ENCODE results near the gene RAB3GAP1. TPM values are rescaled to one million over a fixed set of nuclear protein-coding genes. Genes with fewer than 3 reads are reported as not detected.

Gene RAB3GAP1
- total RNA-seq, 1 experiment from 2014 or later = 63.4 TPM

- Mint-ChIP-seq H3K4me1 (ENCODE audit: insufficient read depth, unreplicated experiment) (no peaks in the 10 kb centered on the region), H3K4me3 (ENCODE audit: unreplicated experiment) (no peak overlapping the region), H3K36me3 (ENCODE audit: insufficient read depth, unreplicated experiment) (peaks cover 7% of the 10 kb centered on the region), H3K9me3 (ENCODE audit: unreplicated experiment) (no peaks in the 10 kb centered on the region), H3K27me3 (ENCODE audit: insufficient read depth, unreplicated experiment) (no peaks in the 10 kb centered on the region), H3K27ac (ENCODE audit: low read depth, unreplicated experiment) (no peak overlapping the region)
- ChIA-PET POLR2A (no interaction called here), CTCF (no interaction called here)
- no peak for DNase-seq (ENCODE audit: unreplicated experiment)
- no peak for TF ChIP-seq CTCF (IDR thresholded peaks at IDR 0.05; ENCODE audit: unreplicated experiment)
- no TSS peak for BruUV-seq (replicated peaks)
- intact Hi-C loops (cut with micrococcal nuclease) = no loop called here
These were observed 166.3 kb downstream of the RAB3GAP1 start for GRCh38 chr2:135218426-135218825.

GRCh38 chr2:135219226-135219625, 167.1 kb downstream of the RAB3GAP1 start:
- DNase-seq (ENCODE audit: unreplicated experiment) = no peak
- Mint-ChIP-seq H3K27me3 (ENCODE audit: insufficient read depth, unreplicated experiment) (no peaks in the 10 kb centered on the region), H3K4me3 (ENCODE audit: unreplicated experiment) (no peak overlapping the region), H3K36me3 (ENCODE audit: insufficient read depth, unreplicated experiment) (peaks cover 8% of the 10 kb centered on the region), H3K27ac (ENCODE audit: low read depth, unreplicated experiment) (no peak overlapping the region), H3K9me3 (ENCODE audit: unreplicated experiment) (no peaks in the 10 kb centered on the region), H3K4me1 (ENCODE audit: insufficient read depth, unreplicated experiment) (no peaks in the 10 kb centered on the region)
- intact Hi-C loops (cut with micrococcal nuclease) = no loop called here
- no TSS peak for BruUV-seq (replicated peaks)
- POLR2A ChIA-PET = no interaction called here
- no peak for TF ChIP-seq CTCF (IDR thresholded peaks at IDR 0.05; ENCODE audit: unreplicated experiment)
- CTCF ChIA-PET = no interaction called here

Other genes with a start within 250 kb of the RAB3GAP1 start
- gene ACMSD, start 213.7 kb upstream of the RAB3GAP1 start, total RNA-seq (2022) = not detected in 2 replicates
- gene CCNT2, start 133.5 kb upstream of the RAB3GAP1 start, total RNA-seq (2022) = 38.8 and 39.3 TPM in 2 replicates
- gene MAP3K19, start 4.8 kb upstream of the RAB3GAP1 start, total RNA-seq (2022) = not detected in 2 replicates